ENCODE measurements around the gene PCDHGA10.
"Not testable (repeated sequence)": the region's sequence is repeated elsewhere in the genome, so short reads cannot be mapped to it uniquely, and the experiment has no call there.

The PCDHGA10 gene

GRCh38 chr5:141422742-141423291 lies 10.0 kb downstream of the PCDHGA10 start:
- DNase-seq, result no peak

- no peak for DNase-seq
Measured at GRCh38 chr5:141427783-141428426, 15.1 kb downstream of the PCDHGA10 start.

- no peak for DNase-seq
Measured at GRCh38 chr5:141430332-141431113, 17.7 kb downstream of the PCDHGA10 start, which contains the start of gene PCDHGA12. TSS of gene PCDHGA12 (plus strand) at chr5:141430507. CDS start at chr5:141430760, 253 bp downstream.

GRCh38 chr5:141431286-141431685 lies 18.5 kb downstream of the PCDHGA10 start:
- DNase-seq, result no peak

- not testable (repeated sequence) for DNase-seq
Measured at GRCh38 chr5:141432308-141432707, 19.5 kb downstream of the PCDHGA10 start.

GRCh38 chr5:141432726-141433125 lies 19.9 kb downstream of the PCDHGA10 start:
- DNase-seq, result not testable (repeated sequence)

GRCh38 chr5:141434006-141434405 lies 21.2 kb downstream of the PCDHGA10 start:
- DNase-seq, result no peak

- no peak for DNase-seq
Measured at GRCh38 chr5:141437221-141437620, 24.4 kb downstream of the PCDHGA10 start.

GRCh38 chr5:141439411-141440141 lies 26.8 kb downstream of the PCDHGA10 start:
- no peak for DNase-seq

GRCh38 chr5:141440341-141440740 lies 27.6 kb downstream of the PCDHGA10 start:
- no peak for DNase-seq

- no peak for DNase-seq
Measured at GRCh38 chr5:141441571-141442170, 28.9 kb downstream of the PCDHGA10 start.

GRCh38 chr5:141465351-141465750 lies 52.6 kb downstream of the PCDHGA10 start:
- no peak for DNase-seq
